Activated gamma-delta T cell (primary cell): ENCODE measurements around the gene GOLGA6D.
"Not testable (repeated sequence)": the region's sequence is repeated elsewhere in the genome, so short reads cannot be mapped to it uniquely, and the experiment has no call there.

ENCODE experiments used
- DNase-seq: peaks from one replicate; lab custom pipeline; 2025; lab: John Stamatoyannopoulos, UW

The GOLGA6D gene

GRCh38 chr15:75284152-75284551, 1.5 kb downstream of the GOLGA6D start:
- DNase-seq, result not testable (repeated sequence)

DNA sequence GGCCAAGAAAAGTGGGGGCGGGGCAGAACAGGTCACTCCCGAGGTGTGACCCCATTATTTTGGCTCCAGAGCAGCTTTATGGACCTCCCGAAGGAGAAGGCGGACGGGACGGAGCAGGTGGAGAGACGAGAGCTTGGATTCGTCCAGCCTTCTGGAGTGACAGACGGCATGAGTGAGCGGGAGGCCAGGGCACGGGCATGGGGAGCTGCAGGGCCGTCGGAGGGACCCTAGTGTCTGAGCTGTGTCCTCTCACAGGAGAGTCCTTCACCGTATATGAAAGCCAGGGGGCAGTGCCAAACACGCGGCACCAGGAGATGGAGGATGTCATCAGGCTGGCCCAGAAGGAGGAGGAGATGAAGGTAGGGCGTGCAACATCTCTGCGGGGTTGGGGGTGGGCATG, 11.0 kb downstream of the GOLGA6D start:
- DNase-seq, result not testable (repeated sequence)

- not testable (repeated sequence) for DNase-seq
Observed at GRCh38 chr15:75298541-75299310, 16.1 kb downstream of the GOLGA6D start.

DNA sequence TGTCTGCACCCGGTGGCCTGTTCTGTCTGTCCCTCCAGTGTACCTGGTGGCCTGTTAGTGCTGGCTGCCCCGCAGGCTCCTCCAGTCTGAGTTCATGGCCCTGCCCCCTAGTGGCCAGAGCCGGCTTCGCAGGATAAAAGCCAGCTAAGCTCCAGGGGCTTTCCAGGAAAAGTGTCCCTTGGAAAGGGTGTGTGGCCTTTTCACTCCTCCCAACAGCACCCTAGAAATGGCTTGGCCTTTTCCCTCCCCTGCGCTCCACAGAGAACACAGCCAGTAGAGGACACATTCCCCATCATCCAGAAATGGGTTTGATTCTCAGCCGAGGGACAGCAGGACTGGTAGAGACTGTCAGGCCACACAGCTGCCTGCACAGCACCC, 16.7 kb downstream of the GOLGA6D start:
- not testable (repeated sequence) for DNase-seq

- DNase-seq, result not testable (repeated sequence)
Observed at GRCh38 chr15:75300026-75300425, 17.4 kb downstream of the GOLGA6D start.

DNA sequence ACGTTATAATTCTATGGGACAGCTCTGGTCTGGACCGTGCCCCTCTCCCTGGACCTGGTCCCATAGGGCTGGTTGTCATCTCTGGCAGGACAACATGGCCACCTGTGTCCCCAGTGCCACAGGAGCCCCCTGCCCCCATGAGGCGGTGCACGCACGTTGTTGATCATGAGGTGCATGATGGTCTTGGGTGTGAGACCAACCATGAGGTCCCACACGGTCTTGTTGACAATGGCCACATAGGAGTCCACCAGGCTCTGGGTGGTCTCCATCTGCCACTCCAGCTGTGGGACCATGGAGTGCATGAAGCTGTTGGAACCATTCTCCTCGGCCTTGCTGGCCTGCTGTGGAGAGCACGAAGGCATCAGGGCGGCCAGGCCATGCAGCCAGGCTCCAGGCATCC, 19.7 kb downstream of the GOLGA6D start:
- no peak for DNase-seq

- DNase-seq, result not testable (repeated sequence)
Observed at GRCh38 chr15:75302753-75303152, 20.1 kb downstream of the GOLGA6D start.

DNA sequence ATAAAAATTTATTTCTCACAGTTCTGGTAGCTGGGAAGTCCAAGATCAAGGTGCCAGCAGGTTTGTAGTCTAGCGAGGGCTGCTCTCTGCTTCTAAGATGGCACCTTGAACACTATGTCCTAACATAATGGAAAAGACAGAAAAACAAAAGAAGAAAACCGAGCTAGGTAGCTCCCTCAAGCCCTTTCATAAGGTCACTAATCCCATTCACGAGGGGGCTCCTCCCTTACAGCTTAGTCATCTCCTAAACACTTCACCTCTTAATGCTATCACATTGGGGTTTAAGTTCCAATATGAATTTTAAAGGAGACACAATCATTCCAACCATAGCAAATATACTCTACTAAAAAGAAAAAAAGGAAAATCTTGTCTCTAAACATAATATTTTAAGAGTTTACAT, 23.6 kb downstream of the GOLGA6D start:
- no peak for DNase-seq

DNA sequence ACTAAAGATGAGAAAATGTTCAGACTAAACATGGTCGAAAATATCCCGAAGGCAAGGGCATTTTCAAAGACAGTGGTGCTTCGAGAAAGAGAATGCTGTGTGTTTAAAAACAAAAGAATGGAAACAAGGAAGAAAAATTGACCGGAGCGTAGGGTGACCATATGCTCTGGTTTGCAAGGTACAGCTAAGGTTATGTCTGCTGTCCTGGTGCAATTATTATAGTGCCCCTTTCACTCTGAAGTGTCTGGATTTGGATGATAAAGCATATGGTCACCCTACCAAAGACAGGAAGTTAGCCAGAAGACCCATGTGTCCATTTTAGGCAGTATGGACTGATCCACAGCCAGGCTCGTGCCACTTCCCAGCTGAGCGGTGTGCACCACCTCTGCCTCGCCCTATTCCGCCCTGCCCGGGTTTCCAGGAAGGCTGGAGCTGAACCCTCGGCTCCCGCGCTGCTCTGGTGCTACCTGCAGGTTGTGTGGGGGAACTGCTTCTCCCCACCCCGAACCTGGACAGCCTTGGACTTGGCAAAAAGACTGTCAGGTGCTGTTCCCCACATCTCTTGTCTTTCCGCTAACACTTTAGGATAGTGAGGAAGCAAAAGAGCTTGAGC, 25.2 kb downstream of the GOLGA6D start:
- no peak for DNase-seq

GRCh38 chr15:75309711-75310110, 27.1 kb downstream of the GOLGA6D start:
- no peak for DNase-seq

DNA sequence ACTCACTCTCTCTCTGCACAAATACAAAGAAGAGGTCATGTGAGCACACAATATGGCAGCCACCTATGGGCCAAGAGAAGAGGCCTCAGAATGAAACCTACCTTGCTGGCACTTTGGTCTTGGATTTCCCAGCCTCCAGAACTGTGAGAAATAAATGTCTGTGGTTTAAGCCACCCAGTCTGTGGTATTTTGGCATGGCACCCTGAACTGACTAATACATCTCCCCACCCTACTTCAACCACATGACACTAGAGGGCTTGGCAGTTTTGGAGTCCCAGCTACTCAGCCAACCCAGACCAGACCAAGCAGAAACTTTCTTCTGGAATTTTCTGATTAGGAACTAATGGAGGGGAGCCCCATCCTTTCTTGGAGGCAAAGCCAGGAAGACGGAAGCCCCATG, 29.9 kb downstream of the GOLGA6D start:
- DNase-seq, result not testable (repeated sequence)

DNA sequence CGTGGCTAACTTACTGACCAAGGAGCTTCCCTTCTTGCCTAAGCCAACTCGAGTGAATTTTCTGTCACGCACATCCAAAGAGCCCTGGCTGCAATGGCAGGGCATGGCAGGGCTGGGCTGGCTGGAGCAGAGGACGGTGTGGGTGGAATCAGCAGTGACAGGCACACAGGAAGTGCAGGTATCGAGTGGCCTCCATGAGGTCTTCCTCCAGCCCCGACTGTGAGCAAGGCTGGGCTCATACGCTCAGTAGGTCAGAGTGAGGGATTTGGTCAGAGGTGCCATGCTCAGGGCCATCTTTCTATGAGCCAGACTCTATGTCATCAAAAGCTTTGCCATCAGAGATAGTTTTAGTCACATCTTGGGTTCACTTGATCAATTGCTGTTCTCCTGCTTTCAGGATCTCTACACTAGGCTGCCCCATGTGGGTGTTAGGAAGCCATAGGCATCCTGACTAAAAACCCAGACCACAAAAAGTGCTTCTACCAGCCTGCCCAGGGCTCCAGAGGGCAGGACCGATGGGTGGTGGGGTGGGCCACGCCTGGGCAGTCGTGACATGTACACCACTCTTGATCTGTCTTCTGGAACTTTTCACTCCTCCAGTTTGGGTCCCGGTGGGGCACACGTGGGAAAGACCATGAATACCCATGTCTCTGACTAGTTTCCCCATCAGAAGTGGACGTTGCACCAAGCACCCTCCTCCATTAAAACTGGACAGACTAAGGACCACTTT, 30.6 kb downstream of the GOLGA6D start:
- DNase-seq, result no peak

DNA sequence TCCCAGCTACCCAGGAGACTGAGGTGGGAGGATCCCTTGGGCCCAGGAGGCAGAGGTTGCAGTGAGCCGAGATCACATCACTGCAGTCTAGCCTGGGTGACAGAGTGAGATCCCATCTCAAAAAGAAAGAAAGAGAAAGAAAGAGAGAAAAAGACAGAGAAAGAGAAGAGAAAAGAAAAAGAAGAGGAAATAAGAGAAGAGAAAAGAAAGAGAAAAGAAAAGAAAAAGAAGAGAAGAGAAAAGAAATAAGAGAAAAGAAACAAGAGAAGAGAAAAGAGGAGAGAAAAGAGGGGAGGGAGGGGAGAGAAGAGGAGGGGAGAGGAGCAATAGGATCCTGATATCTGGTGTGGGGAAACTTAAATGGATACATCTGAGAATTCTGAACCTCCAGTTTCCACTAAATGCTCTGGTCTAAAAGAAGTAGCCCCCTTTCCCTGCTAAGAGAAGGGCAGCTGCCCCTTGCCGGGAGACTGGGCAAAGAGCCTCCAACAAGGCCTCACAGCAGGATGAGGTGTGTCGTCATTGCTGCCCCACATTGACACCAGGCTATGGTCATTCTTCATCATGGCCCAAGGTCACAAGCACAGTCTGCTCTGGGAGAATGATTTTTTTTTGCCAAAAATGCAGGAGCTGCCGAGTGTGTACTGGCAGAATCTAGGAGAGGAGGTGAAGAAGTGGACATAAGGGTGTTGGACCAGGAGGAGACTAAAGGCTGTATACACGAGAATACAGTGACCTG, 32.1 kb downstream of the GOLGA6D start:
- no peak for DNase-seq

DNA sequence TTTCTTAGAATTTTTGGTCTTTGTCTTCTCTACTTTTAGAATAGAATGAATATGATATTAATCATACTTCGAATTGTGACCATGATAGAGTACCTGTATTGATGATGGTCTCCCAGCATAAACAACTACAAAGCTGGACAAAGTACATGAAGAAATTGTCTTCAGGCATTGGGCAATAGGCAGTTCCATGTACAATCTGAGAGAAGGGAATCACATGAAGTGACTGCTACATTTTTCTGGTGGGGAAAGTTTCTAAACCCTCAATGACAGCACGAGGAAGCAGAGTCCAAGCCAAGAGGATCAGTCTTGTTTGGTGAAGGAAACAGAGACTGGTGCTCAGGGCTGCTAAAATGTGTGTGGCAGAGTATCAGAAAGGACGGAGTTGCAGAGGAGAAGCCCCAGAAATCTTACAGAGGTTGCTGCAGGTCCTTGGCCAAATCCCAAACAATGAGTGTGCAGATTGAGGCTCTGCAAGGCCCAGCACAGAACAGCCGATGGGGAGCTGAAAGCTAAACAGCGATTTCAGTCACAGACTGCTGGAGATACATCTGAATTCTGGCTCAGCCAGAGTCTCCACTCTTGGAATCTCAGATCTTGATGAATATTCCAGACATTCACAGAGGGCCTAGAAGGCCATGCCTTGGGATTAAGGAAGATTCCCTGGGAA, 36.7 kb downstream of the GOLGA6D start:
- not testable (repeated sequence) for DNase-seq

DNA sequence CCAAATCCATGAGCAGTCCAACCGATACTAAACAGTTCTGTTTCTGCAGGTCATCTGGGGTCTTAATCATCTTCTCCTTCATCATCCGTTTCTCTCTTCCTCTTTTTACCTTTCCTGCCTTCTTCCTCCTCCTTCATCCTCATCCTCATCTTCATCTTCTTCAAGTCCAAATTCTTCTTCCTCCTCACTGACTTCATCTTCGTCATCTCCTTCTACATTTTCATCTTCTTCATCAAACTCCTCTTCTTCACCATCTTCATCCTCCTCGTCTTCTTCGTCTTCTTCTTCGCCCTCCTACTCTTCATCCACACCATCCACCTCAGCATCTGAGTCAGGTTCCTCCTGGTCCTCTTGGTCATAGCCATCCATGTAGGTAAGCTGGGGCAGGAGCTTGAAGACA, 39.1 kb downstream of the GOLGA6D start:
- DNase-seq, result no peak

DNA sequence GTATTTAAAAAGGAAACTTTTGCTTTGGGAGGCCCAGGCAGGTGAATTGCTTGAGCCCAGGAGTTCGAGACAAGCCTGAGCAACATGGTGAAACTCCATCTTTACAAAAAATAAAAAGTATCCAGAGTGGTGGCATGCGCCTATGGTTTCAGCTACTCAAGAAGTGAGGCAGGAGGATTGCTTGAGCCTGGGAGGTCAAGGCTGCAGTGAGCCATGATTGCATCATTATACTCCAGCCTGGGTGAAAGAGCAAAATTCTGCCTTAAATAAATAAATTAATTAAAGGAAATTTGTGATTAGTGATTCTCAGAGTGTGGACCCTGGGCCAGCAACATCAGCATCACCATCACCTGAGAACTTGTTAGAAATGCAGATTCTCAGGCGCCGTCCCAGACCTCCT, 43.3 kb downstream of the GOLGA6D start:
- no peak for DNase-seq

GRCh38 chr15:75327005-75327404, 44.4 kb downstream of the GOLGA6D start:
- no peak for DNase-seq

GRCh38 chr15:75327491-75327890, 44.9 kb downstream of the GOLGA6D start:
- no peak for DNase-seq

- no peak for DNase-seq
Observed at GRCh38 chr15:75328493-75329314, 46.1 kb downstream of the GOLGA6D start.

- no peak for DNase-seq
Observed at GRCh38 chr15:75329571-75329970, 46.9 kb downstream of the GOLGA6D start.

DNA sequence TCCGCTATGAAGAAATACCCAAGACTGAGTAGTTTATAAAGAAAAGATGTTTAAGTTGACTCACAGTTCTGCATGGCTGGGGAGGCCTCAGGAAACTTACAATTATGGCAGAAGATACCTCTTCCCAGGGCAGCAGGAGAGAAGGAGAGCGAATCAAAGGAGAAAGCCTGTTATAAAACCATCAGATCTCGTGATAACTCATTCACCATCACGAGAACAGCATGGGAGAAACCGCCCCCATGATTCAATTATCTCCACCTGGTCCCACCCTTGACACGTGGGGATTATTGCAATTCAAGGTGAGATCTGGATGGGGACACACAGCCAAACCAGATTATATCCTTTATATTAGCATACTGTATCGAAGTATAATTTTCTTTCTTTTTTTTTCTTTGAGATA, 49.5 kb downstream of the GOLGA6D start:
- DNase-seq, result not testable (repeated sequence)
